Astrocyte (in vitro differentiated cells and primary cell): ENCODE results near the gene PRR16. TPM values are rescaled to one million over a fixed set of nuclear protein-coding genes. Genes with fewer than 3 reads are reported as not detected.

Experiments
- DNase-seq: peaks from one replicate; pipeline ENCODE4 v3.0.0-alpha.2; 2010; ENCODE audit warnings: low read depth
- FAIRE-seq: peaks from 2 replicates; lab custom pipeline; 2011; peaks lifted over from hg19 to GRCh38; lab: Jason Lieb, UNC
- H2AFZ ChIP-seq: 2 replicates; pipeline ENCODE4 v1.6.0; 2012; ENCODE audit warnings: low read depth, low read length, inconsistent platforms
- H3K27ac ChIP-seq: 2 replicates; pipeline ENCODE4 v1.5.1; 2011; ENCODE audit warnings: low read depth, low read length, inconsistent platforms
- H3K27me3 ChIP-seq: 2 replicates; pipeline ENCODE4 v1.6.0; 2011; ENCODE audit warnings: low read length, inconsistent platforms; ENCODE audit not compliant: insufficient read depth
- H3K36me3 ChIP-seq: 2 replicates; pipeline ENCODE4 v1.5.1; 2011; ENCODE audit warnings: low read length, inconsistent platforms; ENCODE audit not compliant: insufficient read depth
- H3K4me1 ChIP-seq: 2 replicates; pipeline ENCODE4 v1.5.1; 2011; ENCODE audit warnings: low read length, inconsistent platforms; ENCODE audit not compliant: insufficient read depth
- H3K4me2 ChIP-seq: 2 replicates; pipeline ENCODE4 v1.6.0; 2012; ENCODE audit warnings: low read length, inconsistent platforms
- H3K4me3 ChIP-seq: 2 replicates; pipeline ENCODE4 v1.5.1; 2011; ENCODE audit warnings: low read depth, mild to moderate bottlenecking, low read length, inconsistent platforms; ENCODE audit not compliant: insufficient read depth
- H3K79me2 ChIP-seq: 2 replicates; pipeline ENCODE4 v1.6.0; 2012; ENCODE audit warnings: mild to moderate bottlenecking, low read length, inconsistent platforms; ENCODE audit not compliant: insufficient read depth
- H3K9ac ChIP-seq: 2 replicates; pipeline ENCODE4 v1.6.0; 2012; ENCODE audit warnings: mild to moderate bottlenecking, low read length, inconsistent platforms
- H3K9me3 ChIP-seq: 2 replicates; pipeline ENCODE4 v1.5.1; 2012; ENCODE audit warnings: low read depth, mild to moderate bottlenecking, low read length, inconsistent platforms; ENCODE audit not compliant: insufficient read depth
- H4K20me1 ChIP-seq: 2 replicates; pipeline ENCODE4 v1.6.0; 2012; ENCODE audit warnings: low read length, inconsistent platforms; ENCODE audit not compliant: insufficient read depth
- H3K27ac Mint-ChIP-seq: one replicate; pipeline ENCODE4 v1.8.0; 2021; ENCODE audit warnings: mild to moderate bottlenecking, mixed read lengths; ENCODE audit not compliant: unreplicated experiment
- H3K27me3 Mint-ChIP-seq: one replicate; pipeline ENCODE4 v1.8.0; 2021; ENCODE audit warnings: low read depth, mixed read lengths; ENCODE audit not compliant: unreplicated experiment
- H3K36me3 Mint-ChIP-seq: one replicate; pipeline ENCODE4 v1.8.0; 2021; ENCODE audit warnings: low read depth, mixed read lengths; ENCODE audit not compliant: unreplicated experiment
- H3K4me1 Mint-ChIP-seq: one replicate; pipeline ENCODE4 v1.8.0; 2021; ENCODE audit warnings: low read depth, mixed read lengths; ENCODE audit not compliant: unreplicated experiment
- H3K4me3 Mint-ChIP-seq: one replicate; pipeline ENCODE4 v1.8.0; 2021; ENCODE audit warnings: mild to moderate bottlenecking, moderate library complexity, mixed read lengths; ENCODE audit not compliant: unreplicated experiment
- H3K9me3 Mint-ChIP-seq: one replicate; pipeline ENCODE4 v1.8.0; 2021; ENCODE audit warnings: mild to moderate bottlenecking, mixed read lengths; ENCODE audit not compliant: unreplicated experiment
- EZH2 ChIP-seq: IDR thresholded peaks from 2 replicates; pipeline ENCODE4 v1.6.1; 2012; ENCODE audit warnings: mild to moderate bottlenecking, low read length, inconsistent platforms; ENCODE audit not compliant: insufficient read depth
- total RNA-seq: library from RNA; stranded (reverse); gene quantifications from 2 replicates; pipeline ENCODE4 v1.2.1, GENCODE V29; 2021
- TF ChIP-seq, protein P1 (sequence below): IDR thresholded peaks from 2 replicates; pipeline ENCODE4 v1.5.1; 2011; ENCODE audit warnings: low read depth, mild to moderate bottlenecking, inconsistent platforms, low read length, moderate library complexity; ENCODE audit not compliant: insufficient read depth

Gene PRR16
- total RNA-seq, 1 donor from 2014 or later: 9.1 TPM

DNA sequence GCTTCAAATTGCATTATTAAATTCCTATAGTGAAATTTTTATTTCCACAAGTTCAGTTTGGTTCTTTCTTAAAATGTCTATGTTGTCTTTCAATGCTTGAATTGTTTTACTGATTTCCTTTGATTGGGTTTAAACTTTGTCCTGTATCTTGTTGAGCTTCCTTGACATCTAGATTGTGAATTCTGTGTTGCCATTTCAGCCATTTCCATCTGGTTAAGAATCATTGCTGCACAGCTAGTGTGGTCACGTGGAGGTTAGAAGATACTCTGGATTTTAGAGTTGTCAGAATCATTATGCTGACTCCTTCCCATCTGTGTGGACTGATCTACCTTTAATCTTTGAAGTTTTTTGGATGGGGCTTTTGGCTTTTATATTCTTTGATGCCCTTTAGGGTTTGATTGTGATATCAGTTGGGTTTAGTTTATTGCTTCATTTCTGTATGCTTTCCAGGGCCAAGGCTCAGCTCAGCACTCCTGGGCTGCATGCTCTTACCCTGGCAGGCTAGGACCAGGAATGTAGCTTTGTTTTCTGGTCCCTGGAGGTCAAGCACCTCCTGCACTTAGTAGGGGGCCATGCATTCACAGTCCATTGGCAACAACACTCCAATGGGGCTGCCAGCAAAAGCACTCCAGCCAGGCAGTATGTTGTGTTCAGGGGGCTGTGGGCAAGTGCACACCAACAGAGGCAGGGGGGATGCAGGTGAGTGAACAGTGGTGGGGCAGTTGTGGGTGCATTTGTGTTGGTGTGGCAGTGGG lies 141.4 kb downstream of the PRR16 start:
- no peaks in the 10 kb centered on the region for H3K36me3 ChIP-seq
- peak overlapping the region; percentile 50 for H3K9ac ChIP-seq
- H3K79me2 ChIP-seq: peaks cover 60% of the 10 kb centered on the region
- peaks cover 32% of the 10 kb centered on the region for H3K4me1 Mint-ChIP-seq
- peaks cover 6% of the 10 kb centered on the region for H3K9me3 ChIP-seq
- no peak overlapping the region for H3K4me3 Mint-ChIP-seq
- H4K20me1 ChIP-seq: no peaks in the 10 kb centered on the region
- peaks cover 32% of the 10 kb centered on the region for H3K4me1 ChIP-seq
- H2AFZ ChIP-seq: no peak overlapping the region
- FAIRE-seq: peak; percentile 59
- H3K36me3 Mint-ChIP-seq: no peaks in the 10 kb centered on the region
- H3K27ac ChIP-seq: peak overlapping the region; percentile 85
- H3K4me3 ChIP-seq: no peak overlapping the region
- no peaks in the 10 kb centered on the region for H3K27me3 ChIP-seq
- peak; percentile 36 for DNase-seq
- peak overlapping the region; percentile 89 for H3K27ac Mint-ChIP-seq
- H3K4me2 ChIP-seq: peak overlapping the region; percentile 60
- TF ChIP-seq, protein P1, sequence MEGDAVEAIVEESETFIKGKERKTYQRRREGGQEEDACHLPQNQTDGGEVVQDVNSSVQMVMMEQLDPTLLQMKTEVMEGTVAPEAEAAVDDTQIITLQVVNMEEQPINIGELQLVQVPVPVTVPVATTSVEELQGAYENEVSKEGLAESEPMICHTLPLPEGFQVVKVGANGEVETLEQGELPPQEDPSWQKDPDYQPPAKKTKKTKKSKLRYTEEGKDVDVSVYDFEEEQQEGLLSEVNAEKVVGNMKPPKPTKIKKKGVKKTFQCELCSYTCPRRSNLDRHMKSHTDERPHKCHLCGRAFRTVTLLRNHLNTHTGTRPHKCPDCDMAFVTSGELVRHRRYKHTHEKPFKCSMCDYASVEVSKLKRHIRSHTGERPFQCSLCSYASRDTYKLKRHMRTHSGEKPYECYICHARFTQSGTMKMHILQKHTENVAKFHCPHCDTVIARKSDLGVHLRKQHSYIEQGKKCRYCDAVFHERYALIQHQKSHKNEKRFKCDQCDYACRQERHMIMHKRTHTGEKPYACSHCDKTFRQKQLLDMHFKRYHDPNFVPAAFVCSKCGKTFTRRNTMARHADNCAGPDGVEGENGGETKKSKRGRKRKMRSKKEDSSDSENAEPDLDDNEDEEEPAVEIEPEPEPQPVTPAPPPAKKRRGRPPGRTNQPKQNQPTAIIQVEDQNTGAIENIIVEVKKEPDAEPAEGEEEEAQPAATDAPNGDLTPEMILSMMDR: no peak
- no peak for TF ChIP-seq EZH2
- H3K27me3 Mint-ChIP-seq: no peaks in the 10 kb centered on the region
- H3K9me3 Mint-ChIP-seq: no peaks in the 10 kb centered on the region

DNA sequence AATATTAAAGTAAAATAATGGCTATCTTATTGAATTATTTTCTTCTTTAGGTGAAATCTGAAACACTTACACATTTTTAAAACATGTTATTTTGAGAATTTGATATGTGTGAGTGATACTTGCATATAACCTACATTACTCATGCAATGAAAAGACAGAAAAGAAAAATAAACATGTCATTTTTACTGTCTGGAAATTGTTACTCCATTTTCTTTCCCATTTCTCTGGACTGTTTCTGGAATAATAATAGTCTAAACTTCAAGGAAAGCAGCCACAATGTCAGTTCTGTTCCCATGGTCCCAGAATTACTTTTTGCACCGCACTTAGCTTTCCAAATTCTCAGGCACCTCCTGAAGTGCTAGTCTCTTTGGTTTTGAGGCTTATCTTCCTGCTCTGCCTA lies 145.5 kb downstream of the PRR16 start:
- Histone ChIP-seq H3K4me2 (peak overlapping the region; percentile 55), H4K20me1 (no peaks in the 10 kb centered on the region), H3K4me3 (no peak overlapping the region), H3K27me3 (no peaks in the 10 kb centered on the region), H3K36me3 (no peaks in the 10 kb centered on the region), H3K79me2 (peaks cover 45% of the 10 kb centered on the region), H3K9me3 (no peaks in the 10 kb centered on the region), H2AFZ (peak overlapping the region; percentile 39), H3K27ac (peak overlapping the region; percentile 85), H3K9ac (peak overlapping the region; percentile 76), H3K4me1 (peaks cover 38% of the 10 kb centered on the region)
- Mint-ChIP-seq H3K9me3 (peaks cover 3% of the 10 kb centered on the region), H3K4me1 (peaks cover 30% of the 10 kb centered on the region), H3K4me3 (no peak overlapping the region), H3K27me3 (no peaks in the 10 kb centered on the region), H3K27ac (no peak overlapping the region), H3K36me3 (no peaks in the 10 kb centered on the region)
- TF ChIP-seq EZH2: no peak
- TF ChIP-seq, protein P1: no peak
- FAIRE-seq (no peak), DNase-seq (peak; percentile 39)

DNA sequence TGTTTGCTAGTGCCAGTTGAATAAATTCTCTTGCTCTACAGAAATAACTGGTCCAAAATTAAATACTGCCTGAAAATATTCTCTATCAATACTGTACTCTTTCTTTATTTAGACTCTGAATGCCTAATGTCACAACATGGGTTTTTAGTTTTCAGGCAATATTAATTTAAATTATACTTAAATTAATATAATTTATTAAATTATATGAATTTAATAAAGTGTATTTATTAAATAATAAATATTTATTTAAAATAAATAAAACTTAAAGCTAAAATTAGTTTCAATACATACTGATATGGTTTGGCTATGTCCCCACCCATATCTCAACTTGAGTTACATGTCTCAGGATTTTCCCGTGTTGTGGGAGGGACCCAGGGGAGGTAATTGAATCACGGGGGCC lies 146.0 kb downstream of the PRR16 start:
- H3K4me1 Mint-ChIP-seq: peaks cover 33% of the 10 kb centered on the region
- H3K4me3 Mint-ChIP-seq: no peak overlapping the region
- peak overlapping the region; percentile 55 for H3K4me2 ChIP-seq
- H3K36me3 ChIP-seq: no peaks in the 10 kb centered on the region
- peaks cover 3% of the 10 kb centered on the region for H3K9me3 Mint-ChIP-seq
- H2AFZ ChIP-seq: no peak overlapping the region
- H3K27me3 Mint-ChIP-seq: no peaks in the 10 kb centered on the region
- TF ChIP-seq, protein P1: no peak
- TF ChIP-seq EZH2: no peak
- H3K27ac Mint-ChIP-seq: no peak overlapping the region
- no peak for FAIRE-seq
- no peaks in the 10 kb centered on the region for H3K27me3 ChIP-seq
- no peaks in the 10 kb centered on the region for H3K9me3 ChIP-seq
- no peaks in the 10 kb centered on the region for H3K36me3 Mint-ChIP-seq
- H3K4me3 ChIP-seq: no peak overlapping the region
- peaks cover 39% of the 10 kb centered on the region for H3K4me1 ChIP-seq
- H3K27ac ChIP-seq: peak overlapping the region; percentile 85
- no peak for DNase-seq
- H3K79me2 ChIP-seq: peaks cover 47% of the 10 kb centered on the region
- no peaks in the 10 kb centered on the region for H4K20me1 ChIP-seq
- peak overlapping the region; percentile 76 for H3K9ac ChIP-seq
